Activated CD4-positive, CD25-positive, alpha-beta regulatory T cell (primary cell): ENCODE results near the gene GPS2.
A peak's percentile ranks its signal among the peaks of the same experiment; 100 is the strongest.

Source experiments
- DNase-seq, 4 experiments: peaks; one replicate each; lab custom pipeline; 2025; lab: John Stamatoyannopoulos, UW

GPS2 gene

DNA sequence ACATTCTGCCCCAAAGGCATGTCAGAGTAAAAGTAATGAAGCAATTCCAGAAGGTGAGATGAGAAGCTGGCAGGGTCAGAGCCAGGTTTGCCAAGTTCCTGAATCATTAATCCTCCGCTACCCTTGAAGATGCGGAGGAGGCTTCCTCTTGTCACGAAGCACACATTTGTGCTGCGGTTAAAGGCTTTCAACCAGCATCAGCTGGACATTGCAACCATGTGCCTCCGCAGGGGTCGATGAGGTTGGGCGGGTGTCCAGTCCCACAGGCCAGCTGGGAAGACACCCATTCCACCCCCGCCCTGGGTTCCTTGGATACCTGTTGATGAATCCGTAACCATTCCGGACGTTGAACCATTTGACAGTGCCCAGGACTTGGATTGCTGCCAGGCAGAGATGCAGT, 22.0 kb downstream of the GPS2 start:
- no peak for DNase-seq

DNA sequence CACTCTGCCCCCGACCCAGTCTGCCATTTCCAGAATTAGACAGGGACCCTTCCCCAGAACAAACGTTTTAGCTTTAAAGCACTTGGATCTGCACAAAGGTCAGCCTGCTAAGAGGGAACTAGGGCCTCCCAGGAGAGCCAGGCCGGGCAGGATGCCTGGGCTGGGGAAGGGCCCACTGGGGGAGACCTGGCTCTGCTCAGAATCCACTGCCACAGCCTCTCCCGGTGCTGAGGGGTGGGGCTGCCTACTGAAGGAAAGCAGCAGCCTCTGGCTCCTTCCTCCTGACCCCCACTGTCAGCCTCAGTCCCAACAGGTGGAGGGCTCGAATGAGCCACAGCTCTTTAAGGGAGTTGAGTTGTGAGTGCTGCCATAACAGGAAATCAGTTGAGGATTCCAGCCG, 22.4 kb downstream of the GPS2 start:
- no peak for DNase-seq

DNA sequence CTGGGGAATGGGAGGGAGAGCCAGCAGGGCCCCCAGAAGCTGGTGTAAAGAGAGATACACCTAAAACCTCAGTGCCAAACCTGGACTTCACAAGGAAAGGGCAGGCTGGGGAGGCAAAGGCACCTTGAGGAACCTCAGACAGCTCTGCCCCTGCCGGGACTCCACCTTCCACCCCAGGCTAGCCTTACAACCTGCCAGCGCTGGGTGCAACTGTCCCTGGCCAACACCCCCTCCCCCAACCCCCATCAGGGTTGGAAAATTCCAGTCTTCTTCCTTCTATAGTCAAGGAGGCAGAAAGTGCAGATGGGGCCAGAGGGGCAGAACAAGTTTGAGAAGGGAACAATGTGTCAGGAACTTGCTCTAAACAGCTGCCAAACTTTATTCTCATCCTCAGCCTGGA, 23.0 kb downstream of the GPS2 start:
- no peak for DNase-seq

GRCh38 chr17:7290685-7291084, 24.5 kb downstream of the GPS2 start:
- no peak for DNase-seq

- DNase-seq: no peak
These were observed 25.0 kb downstream of the GPS2 start for GRCh38 chr17:7290166-7290565.

DNA sequence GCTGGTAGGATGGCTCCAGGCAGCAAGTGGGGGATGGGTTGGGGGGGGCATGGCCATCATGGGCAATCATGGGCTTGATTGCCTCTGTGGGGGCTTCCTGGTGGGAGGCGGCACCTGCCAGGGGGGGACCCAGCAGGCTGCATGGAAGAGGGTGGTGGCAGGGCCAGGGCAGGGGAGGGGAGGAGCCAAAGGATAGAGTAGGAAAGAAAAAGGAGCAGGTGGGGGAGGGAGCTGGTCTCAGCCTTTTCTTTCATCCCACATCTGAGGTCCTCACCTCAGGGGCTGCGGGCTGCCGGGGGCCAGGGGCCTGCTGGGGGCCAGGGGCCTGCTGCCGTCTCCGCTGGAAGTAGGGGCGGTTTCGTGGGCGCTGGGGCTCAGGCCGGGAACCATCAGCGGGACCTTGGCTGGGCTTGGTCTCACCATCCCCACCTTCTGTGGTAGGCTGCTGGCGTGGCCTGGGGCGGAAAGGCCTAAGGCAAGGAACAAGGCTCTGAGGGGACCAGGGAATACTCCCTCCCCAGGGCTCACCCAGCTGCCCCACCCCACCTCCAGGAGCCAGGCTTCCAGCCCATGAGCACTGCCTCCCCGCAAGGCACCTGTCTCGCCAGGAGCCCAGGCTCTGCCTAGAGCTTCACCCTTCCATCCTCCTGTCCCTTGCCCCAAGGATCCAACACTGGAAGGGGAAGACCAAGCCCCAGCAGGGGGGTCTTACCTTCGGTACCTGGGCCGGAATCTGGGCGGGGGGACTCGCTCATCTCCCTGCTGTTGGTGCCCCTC, 25.7 kb downstream of the GPS2 start:
- no peak for DNase-seq

DNA sequence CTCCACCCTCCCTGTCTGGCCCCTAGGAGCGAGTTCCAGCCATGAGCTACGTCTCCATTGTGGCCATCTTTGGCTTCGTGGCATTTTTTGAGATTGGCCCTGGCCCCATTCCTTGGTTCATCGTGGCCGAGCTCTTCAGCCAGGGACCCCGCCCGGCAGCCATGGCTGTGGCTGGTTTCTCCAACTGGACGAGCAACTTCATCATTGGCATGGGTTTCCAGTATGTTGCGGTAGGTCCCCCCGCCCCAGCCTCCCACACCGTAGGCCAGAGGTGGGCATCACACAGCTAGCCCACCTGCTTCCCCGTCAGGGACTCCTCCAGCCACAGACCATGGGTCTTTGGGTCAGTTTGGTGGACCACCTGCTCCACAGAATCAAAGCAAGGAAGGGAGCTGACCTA, 29.5 kb downstream of the GPS2 start:
- no peak for DNase-seq

DNA sequence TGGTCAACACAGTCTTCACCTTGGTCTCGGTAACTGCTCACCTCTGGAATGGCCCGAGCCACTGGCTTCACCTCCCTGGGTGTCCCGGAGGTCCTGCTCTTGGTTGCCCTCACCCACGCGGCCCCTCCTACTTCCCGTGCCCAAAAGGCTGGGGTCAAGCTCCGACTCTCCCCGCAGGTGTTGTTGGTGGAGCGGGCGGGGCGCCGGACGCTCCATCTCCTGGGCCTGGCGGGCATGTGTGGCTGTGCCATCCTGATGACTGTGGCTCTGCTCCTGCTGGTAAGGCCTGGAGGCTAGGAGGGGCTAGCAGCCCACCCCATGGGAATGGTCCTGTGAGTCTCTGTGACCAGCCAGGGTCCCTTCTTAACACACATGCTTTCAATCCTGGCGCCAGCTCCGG, 30.2 kb downstream of the GPS2 start:
- DNase-seq: no peak

DNA sequence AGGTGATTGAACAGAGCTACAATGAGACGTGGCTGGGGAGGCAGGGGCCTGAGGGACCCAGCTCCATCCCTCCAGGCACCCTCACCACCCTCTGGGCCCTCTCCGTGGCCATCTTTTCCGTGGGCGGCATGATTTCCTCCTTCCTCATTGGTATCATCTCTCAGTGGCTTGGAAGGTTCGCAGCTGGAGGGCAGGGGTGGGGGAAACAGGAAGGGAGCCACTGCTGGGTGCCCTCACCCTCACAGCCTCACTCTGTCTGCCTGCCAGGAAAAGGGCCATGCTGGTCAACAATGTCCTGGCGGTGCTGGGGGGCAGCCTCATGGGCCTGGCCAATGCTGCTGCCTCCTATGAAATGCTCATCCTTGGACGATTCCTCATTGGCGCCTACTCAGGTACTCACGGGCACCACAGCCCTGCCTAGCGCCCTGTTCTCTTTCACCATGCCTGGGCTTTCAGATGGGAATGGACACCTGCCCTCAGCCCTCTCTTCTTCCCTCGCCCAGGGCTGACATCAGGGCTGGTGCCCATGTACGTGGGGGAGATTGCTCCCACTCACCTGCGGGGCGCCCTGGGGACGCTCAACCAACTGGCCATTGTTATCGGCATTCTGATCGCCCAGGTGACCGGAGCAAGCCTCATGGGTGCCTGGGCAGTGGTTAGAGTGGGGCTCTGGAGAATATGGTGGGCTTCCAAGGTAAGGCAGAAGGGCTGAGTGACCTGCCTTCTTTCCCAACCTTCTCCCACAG, 31.5 kb downstream of the GPS2 start:
- no peak for DNase-seq

DNA sequence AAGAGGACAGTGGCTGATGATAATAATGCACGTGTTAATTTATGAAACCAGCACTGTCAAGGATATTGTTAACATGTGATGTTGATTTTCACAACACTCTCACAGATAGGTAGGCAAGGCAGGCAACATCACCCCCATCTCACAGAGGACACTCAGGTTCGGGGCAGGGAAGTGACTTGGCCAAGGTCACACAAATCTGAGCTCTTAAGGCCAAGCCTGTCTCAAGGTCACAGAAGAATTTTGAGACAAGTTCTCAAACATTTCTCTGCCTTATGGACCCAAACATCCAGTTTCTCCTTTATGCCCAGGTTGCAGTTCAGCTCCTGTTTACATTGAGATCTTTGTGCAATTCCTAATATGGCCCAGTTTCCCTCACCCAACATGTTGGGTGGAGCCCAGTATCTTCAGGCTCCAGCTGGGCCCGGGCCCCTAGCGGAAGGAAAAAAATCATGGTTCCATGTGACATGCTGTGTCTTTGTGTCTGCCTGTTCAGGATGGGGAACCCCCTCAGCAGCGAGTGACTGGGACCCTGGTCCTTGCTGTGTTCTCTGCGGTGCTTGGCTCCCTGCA, 32.3 kb downstream of the GPS2 start:
- no peak for DNase-seq

GRCh38 chr17:7281953-7282751, 33.0 kb downstream of the GPS2 start:
- no peak for DNase-seq

DNA sequence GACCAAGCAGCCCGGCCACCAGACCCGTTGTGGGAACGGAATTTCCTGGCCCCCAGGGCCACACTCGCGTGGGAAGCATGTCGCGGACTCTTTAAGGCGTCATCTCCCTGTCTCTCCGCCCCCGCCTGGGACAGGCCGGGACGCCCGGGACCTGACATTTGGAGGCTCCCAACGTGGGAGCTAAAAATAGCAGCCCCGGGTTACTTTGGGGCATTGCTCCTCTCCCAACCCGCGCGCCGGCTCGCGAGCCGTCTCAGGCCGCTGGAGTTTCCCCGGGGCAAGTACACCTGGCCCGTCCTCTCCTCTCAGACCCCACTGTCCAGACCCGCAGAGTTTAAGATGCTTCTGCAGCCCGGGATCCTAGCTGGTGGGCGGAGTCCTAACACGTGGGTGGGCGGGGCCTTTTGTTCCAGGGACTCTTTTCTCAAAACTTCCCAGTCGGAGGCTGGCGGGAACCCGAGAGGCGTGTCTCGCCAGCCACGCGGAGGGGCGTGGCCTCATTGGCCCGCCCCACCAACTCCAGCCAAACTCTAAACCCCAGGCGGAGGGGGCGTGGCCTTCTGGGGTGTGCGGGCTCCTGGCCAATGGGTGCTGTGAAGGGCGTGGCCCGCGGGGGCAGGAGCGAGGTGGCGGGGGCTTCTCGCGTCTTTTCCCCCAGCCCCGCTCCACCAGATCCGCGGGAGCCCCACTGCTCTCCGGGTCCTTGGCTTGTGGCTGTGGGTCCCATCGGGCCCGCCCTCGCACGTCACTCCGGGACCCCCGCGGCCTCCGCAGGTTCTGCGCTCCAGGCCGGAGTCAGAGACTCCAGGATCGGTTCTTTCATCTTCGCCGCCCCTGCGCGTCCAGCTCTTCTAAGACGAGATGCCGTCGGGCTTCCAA, 33.8 kb downstream of the GPS2 start, which contains the start of gene SLC2A4:
TSS of gene SLC2A4 (plus strand) at position 645 of the 879 bp plus-strand sequence. CDS start at position 862, 217 bp downstream.
- DNase-seq: peak; percentile 50 to 71 (median 60)

DNA sequence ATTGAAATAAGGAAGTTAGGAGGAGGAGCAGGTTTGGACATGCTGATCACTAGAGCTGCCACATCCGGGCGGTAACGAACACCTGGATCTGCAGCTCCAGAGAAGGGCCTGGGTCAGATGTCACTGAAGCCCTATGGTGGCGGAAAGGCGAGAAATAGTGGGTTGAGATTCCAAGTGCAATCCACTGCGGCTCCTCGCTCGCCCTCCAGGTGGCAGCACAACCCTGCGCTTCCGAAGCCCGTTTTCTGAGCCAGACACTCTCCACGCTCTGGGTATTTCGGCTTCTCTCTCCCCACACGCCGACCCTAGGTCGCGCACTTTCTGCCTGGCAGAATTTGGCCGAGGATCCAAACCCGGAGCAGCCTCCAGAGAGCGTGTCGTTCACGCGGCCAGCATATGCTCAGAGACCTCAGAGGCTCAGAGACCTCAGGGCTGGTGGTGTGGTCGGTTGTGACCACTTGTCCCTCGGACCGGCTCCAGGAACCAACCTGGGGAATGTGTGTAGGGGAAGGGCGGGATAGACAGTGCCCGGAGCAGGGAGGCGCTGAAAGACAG, 34.6 kb downstream of the GPS2 start:
- peak; percentile 68 to 75 (median 71) for DNase-seq

- no peak for DNase-seq
These were observed 35.7 kb downstream of the GPS2 start for GRCh38 chr17:7279448-7279847.

DNA sequence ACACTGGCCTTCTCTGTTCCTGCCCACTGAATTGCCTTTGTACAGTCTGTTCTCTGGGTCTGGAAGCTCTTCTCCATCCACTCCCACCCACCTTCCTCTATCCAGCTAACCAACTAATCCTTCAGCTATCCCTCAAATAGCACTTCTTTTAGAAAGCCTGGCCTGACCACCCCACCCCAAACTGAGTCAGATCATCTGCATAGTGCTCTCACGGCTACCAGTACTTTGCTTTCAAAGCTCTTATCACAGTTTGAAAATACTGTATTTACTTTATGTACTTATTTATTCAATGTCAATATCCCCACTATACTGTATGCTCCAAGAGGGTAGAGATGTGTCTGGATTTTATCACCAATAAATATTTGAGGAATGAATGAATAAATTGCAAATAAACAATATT, 48.4 kb downstream of the GPS2 start:
- DNase-seq: no peak

DNA sequence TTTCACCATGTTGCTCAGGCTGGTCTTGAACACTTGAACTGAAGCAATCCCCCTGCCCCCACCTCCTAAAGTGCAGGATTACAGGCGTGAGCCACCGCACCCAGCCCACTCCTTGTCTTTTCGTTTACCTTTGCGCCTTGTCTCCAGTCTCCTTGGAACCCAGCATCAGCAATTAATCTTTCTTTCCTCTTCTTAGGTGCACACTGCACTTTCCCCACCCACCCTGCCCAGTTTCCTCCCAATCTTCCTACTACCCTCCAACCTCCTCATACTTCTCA, 51.4 kb downstream of the GPS2 start:
- no peak for DNase-seq

DNA sequence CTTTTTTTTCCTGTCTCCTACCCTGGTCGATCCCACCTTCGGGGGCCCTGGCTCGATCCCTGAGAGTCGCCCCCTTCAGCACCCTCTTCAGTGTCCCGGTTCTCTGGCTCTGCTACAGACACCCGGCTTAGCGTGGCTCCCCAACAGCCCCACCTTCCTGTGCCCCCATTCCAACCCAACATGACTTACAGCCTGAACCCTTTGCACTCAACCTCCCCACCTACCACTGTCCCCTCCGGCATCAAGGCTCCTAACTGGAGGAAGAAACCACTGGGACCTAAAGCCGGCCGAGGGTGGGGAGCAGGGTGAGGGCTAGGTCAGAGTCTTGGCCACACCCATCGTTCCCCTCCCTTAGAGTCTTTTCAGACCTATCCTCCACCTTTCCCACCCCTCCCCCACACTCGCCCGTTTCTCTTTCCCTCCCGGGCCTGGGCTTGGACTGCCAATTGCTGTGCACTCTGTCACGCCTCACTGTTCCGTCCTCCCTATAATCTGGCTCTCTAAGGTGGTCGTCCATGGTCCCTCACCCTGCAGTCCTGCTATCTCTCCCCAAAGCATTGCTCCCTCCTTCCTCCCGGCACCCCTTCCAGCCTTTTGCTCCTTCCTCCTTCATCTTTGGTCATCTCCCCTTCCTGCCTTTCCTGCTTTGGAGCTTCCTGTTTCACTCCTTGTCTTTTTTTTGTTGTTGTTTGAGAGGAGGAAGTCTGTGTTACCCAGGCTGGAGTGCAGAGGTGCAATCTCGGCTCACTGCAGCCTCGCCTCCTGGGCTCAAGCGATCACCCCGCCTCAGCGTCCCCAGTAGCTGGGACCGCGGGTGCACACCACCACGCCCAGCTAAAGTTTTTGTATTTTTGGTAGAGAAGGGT, 52.0 kb downstream of the GPS2 start:
- no peak for DNase-seq
